HG02759 (cell line): ENCODE results near the gene CCNE1.

ENCODE experiments used
- ATAC-seq: cut with Tn5 transposase; IDR thresholded peaks from one replicate; pipeline ENCODE4 v1.9.1; 2021; ENCODE audit warnings: mild to moderate bottlenecking, moderate library complexity; ENCODE audit not compliant: unreplicated experiment

Gene CCNE1

DNA sequence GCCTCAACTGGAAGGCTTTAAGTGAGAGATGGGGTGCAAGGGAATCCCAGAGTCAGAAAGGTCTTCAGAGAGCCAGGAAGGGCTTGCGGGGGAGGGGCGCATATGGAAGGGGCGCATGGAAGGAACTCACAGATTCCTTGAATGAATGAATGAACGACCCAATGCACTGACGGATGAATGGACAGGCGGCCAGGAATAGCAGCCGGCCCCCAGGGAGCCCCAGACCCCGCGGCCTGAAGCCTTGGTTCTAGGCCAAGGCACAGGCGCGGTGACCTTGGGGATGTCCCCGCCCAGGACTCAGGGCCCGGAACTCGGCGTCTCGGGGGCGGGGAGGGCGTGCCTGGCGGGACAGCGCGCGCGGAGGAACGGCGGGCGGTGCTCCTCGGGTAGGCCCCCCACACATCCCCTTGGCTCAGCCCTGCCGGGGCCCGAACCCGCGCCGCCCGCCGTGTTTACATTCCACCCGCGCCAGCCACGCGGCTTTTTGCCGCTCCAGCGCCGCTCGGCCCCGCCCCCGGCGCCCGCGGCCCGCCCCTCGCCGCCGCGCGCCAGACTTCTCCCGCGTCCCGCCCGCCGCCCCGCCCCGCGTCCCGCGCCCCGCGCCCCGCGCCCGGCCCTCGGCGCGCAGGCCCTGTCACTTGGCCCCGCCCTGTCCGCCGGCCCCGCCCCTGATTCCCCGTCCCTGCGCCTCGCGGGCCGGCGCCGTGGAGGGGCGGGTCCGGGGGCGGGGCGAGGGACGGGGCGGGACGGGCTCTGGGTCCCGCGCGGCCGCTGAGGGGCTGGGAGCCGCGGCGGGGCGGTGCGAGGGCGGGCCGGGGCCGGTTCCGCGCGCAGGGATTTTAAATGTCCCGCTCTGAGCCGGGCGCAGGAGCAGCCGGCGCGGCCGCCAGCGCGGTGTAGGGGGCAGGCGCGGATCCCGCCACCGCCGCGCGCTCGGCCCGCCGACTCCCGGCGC, at the start of gene CCNE1:
TSS of gene CCNE1 (plus strand) at position 867 of the 955 bp plus-strand sequence. CDS start 565 bp downstream, outside the sequence.
- peak; percentile 86 for ATAC-seq

- ATAC-seq = no peak
These were observed 48.6 kb upstream of the CCNE1 start for GRCh38 chr19:29763196-29763595.

DNA sequence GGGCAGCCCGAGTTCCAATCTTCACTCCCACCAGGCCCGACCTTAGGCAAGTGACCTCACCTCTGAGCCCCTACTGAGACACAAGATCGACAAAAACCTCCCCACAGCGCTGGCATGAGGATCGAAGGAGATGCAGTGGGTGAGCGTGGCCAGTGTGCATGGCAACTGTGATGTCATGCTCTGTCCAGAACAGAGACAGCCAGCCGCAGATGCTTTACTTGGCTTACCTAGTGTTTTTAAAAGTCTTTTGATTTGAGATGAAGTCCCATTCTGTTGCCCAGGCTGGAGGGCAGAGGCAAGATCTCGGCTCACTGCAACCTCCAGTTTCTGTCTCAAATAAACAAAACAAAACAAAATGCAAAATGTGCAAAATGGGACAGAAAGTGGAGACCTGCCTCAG, 47.4 kb upstream of the CCNE1 start:
- no peak for ATAC-seq

GRCh38 chr19:29766100-29766499, 45.7 kb upstream of the CCNE1 start:
- no peak for ATAC-seq

- no peak for ATAC-seq
These were observed 44.6 kb upstream of the CCNE1 start for GRCh38 chr19:29767039-29767735.

GRCh38 chr19:29768166-29768565, 43.6 kb upstream of the CCNE1 start:
- no peak for ATAC-seq

GRCh38 chr19:29769997-29770396, 41.8 kb upstream of the CCNE1 start:
- ATAC-seq = no peak

GRCh38 chr19:29770648-29771047, 41.1 kb upstream of the CCNE1 start:
- no peak for ATAC-seq

- no peak for ATAC-seq
These were observed 39.9 kb upstream of the CCNE1 start for GRCh38 chr19:29771708-29772414.

DNA sequence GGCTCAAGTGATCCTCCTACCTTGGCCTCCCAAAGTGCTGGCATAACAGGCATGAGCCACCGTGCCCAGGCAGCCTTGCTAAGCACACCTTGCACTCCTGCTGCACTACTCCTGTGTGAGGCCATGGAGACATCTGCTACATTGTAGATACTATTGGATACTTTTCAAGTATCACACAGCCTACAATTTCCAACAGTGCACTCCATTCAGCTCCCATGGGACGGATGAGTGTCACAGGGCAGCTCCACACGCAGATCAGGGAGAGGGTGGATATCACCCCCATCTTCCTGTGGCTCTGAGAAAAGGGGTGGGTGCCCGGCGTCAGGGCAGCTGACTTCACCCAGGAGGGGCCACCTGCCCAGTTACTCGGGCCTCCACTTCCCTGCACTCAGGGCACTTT, 39.1 kb upstream of the CCNE1 start:
- ATAC-seq = no peak

GRCh38 chr19:29773141-29773540, 38.6 kb upstream of the CCNE1 start:
- ATAC-seq = no peak

GRCh38 chr19:29774126-29774525, 37.7 kb upstream of the CCNE1 start:
- no peak for ATAC-seq

- no peak for ATAC-seq
These were observed 33.9 kb upstream of the CCNE1 start for GRCh38 chr19:29777781-29778309.

DNA sequence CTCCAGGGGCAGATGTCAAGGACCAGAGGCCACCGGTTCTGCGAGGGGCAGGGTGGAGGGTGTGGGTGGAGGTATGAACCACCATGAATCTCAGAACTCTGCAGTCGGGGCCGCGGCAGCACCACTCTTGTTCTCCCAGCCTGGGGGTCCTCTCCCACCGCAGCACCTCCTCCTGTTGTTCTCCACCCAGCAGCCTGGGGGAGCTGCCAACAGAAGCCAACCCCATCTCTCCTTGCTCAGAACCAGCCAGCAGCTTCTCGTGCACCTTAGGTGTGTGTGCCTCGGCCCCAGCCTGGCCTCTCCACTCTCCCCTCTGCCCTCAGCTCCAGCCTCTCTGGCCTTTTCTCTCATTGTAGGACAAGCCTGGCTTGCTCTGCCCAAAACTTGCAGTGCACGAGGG, 31.9 kb upstream of the CCNE1 start:
- no peak for ATAC-seq

- no peak for ATAC-seq
These were observed 30.2 kb upstream of the CCNE1 start for GRCh38 chr19:29781386-29782259.

DNA sequence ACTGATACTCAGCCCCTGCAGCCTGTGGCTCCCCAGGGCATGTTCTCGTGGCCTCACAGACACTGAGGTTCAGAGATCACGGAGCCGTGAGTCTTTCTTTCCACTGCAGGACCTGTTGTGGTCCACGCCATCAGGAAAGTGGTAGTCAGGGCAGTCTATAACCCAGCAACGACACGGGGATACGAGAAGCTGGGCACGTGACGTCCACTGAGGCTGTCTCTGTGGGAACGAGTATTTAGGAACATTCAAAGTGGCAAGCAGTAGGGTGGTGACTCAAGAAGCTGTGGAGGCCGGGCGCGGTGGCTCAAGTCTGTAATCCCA, 29.6 kb upstream of the CCNE1 start:
- no peak for ATAC-seq

DNA sequence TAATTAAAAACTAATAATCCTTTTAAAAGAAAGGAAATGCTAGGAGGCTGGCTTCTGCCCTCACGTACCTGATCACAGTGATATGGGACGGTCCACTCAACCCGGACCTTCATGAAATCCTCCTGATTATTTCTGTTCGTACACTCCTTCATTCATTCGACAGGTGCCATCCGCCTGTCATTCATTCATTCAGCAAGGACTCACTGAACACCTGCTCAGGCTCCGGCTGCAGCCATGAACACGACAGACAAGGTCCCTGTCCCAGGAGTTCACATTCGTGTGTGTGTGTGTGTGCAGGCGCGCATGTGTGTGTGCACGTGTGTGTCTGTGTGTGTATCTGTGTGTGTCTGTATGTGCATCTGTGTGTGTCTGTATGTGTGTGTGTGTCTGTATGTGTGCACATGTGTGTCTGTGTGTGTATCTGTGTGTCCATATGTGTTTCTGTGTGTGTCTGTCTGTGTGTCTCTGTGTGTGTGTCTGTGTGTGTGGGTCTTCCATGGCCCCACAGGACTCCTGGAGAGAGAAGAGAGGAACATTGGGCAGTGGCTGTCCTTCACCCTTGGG, 28.1 kb upstream of the CCNE1 start:
- no peak for ATAC-seq

DNA sequence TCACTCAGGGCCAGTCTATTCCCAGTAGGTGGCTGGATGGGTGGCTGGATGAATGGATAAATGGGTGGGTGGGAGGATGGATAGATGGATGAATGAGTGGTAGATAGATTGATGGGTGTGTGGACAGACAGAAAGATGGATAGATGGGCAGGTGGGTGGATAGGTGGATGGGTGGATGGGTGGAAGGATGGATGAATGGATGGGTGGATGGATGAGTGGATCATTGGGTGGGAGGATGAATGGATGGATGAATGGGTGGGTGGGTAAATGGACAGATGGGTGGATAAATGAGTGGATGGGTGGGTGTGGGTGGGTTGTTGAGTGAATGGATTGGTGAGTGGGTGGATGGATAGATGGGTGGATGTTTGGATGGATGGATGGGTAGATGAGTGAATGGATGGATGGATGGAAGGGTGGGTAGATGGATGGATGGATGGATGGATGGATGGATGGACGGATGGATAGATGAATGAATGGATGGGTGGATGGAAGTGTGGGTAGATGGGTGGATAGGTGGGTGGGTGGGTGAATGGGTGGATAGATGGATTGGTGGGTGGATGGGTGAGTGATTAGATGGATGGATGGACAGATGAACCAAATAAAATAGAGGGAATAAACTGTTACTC, 27.1 kb upstream of the CCNE1 start:
- ATAC-seq = no peak

DNA sequence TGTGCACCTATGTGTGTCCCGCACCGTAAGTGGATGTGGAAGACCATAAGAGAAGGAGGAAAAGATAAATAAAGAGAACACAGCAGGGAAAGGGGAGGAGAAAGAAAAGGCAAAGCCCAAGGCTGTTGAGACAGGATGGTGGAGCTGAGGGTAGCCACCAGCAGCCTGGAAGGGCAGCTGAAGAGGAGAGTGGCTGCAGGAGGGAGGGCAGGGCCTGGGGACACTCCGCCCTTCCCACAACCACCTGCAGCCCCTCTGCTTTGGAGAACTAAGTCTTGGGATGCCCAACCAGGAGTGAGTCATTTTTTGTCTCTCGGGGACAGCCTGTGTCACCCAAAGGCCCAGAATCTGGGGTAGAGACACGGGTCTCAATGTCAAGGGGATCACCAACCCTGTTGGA, 26.4 kb upstream of the CCNE1 start:
- ATAC-seq = no peak
